PFSK-1 (cell line): Measurements from ENCODE around the gene HNRNPA1.

Experiments
- FOXP2 ChIP-seq: optimal IDR thresholded peaks from 2 replicates; pipeline ENCODE3; 2011; ENCODE audit warnings: borderline replicate concordance, control low read depth, inconsistent platforms; ENCODE audit not compliant: insufficient read depth; ENCODE audit errors: extremely low read length, extremely low read depth
- POLR2AphosphoS5 ChIP-seq: IDR thresholded peaks from 2 replicates; pipeline ENCODE4 v1.6.1; 2012; ENCODE audit warnings: low read depth, mild to moderate bottlenecking, control low read depth, low read length, moderate library complexity
- REST ChIP-seq, 2 experiments: IDR thresholded peaks; 2 replicates each; pipeline versions ENCODE4 v1.6.1 to v1.8.0; 2011 to 2012; ENCODE audit warnings: low read depth in 2 of 2, low read length in 2 of 2, control low read depth in 1 of 2, inconsistent platforms in 1 of 2, mild to moderate bottlenecking in 1 of 2, moderate library complexity in 1 of 2; ENCODE audit not compliant: insufficient read depth in 1 of 2
- TAF1 ChIP-seq: IDR thresholded peaks from 2 replicates; pipeline ENCODE4 v1.6.1; 2012; ENCODE audit warnings: low read length, control low read depth, borderline replicate concordance; ENCODE audit not compliant: insufficient read depth

- TF ChIP-seq REST (IDR thresholded peaks at IDR 0.05; ENCODE audit: insufficient read depth in 1 of 2, low read depth in 2 of 2, low read length in 2 of 2) (no peak), TAF1 (no peak), POLR2AphosphoS5 (no peak), FOXP2 (no peak)
Observed at GRCh38 chr12:54249489-54249888, 31.0 kb upstream of the HNRNPA1 start.
